Measurements from ENCODE around the gene FLOT1.
"Not testable (repeated sequence)": the region's sequence is repeated elsewhere in the genome, so short reads cannot be mapped to it uniquely, and the experiment has no call there.

The FLOT1 gene

DNA sequence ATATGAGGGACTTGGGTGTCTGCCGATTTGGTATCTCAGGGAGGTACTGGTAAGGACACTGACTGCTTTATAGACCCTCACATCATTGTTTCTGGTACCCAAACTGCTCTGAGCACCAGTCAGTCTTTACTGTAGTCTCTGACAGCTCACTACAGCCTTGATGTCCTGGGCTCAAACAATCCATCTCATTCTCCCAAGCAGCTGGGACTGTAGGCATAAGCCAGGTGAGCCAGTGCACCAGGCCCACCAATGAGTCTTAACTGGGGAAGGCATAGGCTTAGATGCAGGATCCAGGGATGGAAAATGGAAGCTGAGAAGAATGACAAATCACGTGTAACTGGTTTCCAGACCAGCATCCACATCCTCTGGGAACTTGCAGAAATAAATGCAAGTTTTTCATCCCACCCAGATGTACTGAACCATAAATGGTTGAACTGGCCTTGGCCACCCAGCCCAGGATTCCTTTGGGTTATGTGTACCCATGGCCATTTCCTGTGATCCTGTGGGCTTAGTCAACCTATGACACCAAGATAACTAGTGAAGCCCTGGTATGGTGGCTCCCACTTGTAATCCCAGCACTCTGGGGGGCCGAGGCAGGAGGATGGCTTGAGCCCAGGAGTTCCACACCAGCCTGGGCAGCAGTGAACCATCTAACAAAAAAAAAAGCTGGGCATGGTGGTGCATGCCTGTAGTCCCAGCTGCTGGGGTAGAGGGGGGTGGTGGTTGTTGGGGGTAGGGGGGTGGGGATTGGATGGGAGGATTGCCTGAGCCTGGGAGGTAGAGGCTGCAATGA, 16.6 kb downstream of the FLOT1 start:
- Histone ChIP-seq H3K9ac (no peak overlapping the region), H3K27me3 (ENCODE audit: insufficient read depth, low read depth) (no peaks in the 10 kb centered on the region), H3K4me1 (ENCODE audit: low read depth, poor library complexity, severe bottlenecking) (peaks cover 31% of the 10 kb centered on the region), H3K36me3 (ENCODE audit: insufficient read depth) (peaks cover 23% of the 10 kb centered on the region; the same call in 1 of the 2 replicates), H3K27ac (0 out of 2 replicates have a peak overlapping the region, but pooled peaks have one; percentile 11), H3K4me3 (IDR thresholded peaks at IDR 0.05; ENCODE audit: insufficient read depth, low read depth, low read length) (no peak overlapping the region), H2AFZ (ENCODE audit: low read depth) (no peak overlapping the region), H4K20me1 (ENCODE audit: insufficient read depth) (peaks cover 36% of the 10 kb centered on the region), H3K4me2 (no peak overlapping the region), H3K79me2 (ENCODE audit: insufficient read depth, low read depth) (peaks cover 37% of the 10 kb centered on the region)
- TF ChIP-seq, protein P1, sequence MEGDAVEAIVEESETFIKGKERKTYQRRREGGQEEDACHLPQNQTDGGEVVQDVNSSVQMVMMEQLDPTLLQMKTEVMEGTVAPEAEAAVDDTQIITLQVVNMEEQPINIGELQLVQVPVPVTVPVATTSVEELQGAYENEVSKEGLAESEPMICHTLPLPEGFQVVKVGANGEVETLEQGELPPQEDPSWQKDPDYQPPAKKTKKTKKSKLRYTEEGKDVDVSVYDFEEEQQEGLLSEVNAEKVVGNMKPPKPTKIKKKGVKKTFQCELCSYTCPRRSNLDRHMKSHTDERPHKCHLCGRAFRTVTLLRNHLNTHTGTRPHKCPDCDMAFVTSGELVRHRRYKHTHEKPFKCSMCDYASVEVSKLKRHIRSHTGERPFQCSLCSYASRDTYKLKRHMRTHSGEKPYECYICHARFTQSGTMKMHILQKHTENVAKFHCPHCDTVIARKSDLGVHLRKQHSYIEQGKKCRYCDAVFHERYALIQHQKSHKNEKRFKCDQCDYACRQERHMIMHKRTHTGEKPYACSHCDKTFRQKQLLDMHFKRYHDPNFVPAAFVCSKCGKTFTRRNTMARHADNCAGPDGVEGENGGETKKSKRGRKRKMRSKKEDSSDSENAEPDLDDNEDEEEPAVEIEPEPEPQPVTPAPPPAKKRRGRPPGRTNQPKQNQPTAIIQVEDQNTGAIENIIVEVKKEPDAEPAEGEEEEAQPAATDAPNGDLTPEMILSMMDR (conservative IDR thresholded peaks at IDR 0.05; ENCODE audit: low read depth, low read length), result no peak

DNA sequence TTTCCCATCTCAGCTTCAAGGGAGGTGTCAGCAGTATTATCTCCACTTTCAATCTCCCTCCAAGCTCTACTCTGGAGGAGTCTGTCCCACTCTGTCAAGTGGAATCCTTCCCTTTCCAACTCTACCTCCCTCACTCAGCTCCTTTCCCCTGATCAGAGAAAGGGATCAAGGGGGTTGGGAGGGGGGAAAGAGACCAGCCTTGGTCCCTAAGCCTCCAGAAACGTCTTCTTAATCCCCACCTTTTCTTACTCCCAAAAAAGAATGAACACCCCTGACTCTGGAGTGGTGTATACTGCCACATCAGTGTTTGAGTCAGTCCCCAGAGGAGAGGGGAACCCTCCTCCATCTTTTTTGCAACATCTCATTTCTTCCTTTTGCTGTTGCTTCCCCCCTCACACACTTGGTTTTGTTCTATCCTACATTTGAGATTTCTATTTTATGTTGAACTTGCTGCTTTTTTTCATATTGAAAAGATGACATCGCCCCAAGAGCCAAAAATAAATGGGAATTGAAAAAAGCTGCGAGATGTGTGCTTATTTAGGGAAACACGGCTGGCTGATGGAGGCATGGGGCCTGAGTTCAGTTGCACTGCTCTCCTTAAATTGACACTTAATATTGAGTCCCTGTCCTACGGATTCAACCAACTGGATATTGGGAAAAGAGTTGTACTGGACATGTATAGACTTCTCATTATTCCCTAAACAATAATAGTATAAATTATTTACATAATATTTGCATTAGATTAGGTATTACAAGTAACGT, 17.4 kb downstream of the FLOT1 start:
- Histone ChIP-seq H3K4me1 (ENCODE audit: low read depth, poor library complexity, severe bottlenecking) (peaks cover 30% of the 10 kb centered on the region), H3K36me3 (ENCODE audit: insufficient read depth) (peaks cover 23% of the 10 kb centered on the region; the same call in 1 of the 2 replicates), H3K4me3 (IDR thresholded peaks at IDR 0.05; ENCODE audit: insufficient read depth, low read depth, low read length) (no peak overlapping the region), H2AFZ (ENCODE audit: low read depth) (no peak overlapping the region), H3K9ac (no peak overlapping the region), H3K4me2 (no peak overlapping the region), H3K27me3 (ENCODE audit: insufficient read depth, low read depth) (no peaks in the 10 kb centered on the region), H3K27ac (peak overlapping the region; percentile 35; the same call in 1 of the 2 replicates), H3K79me2 (ENCODE audit: insufficient read depth, low read depth) (peaks cover 45% of the 10 kb centered on the region), H4K20me1 (ENCODE audit: insufficient read depth) (peaks cover 36% of the 10 kb centered on the region)
- TF ChIP-seq, protein P1 (conservative IDR thresholded peaks at IDR 0.05; ENCODE audit: low read depth, low read length), result no peak

DNA sequence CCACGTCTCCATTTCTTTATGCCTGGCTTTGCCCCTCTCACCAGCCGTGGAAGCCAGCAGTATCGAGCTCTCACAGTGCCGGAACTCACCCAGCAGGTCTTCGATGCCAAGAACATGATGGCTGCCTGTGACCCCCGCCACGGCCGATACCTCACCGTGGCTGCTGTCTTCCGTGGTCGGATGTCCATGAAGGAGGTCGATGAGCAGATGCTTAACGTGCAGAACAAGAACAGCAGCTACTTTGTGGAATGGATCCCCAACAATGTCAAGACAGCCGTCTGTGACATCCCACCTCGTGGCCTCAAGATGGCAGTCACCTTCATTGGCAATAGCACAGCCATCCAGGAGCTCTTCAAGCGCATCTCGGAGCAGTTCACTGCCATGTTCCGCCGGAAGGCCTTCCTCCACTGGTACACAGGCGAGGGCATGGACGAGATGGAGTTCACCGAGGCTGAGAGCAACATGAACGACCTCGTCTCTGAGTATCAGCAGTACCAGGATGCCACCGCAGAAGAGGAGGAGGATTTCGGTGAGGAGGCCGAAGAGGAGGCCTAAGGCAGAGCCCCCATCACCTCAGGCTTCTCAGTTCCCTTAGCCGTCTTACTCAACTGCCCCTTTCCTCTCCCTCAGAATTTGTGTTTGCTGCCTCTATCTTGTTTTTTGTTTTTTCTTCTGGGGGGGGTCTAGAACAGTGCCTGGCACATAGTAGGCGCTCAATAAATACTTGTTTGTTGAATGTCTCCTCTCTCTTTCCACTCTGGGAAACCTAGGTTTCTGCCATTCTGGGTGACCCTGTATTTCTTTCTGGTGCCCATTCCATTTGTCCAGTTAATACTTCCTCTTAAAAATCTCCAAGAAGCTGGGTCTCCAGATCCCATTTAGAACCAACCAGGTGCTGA, 18.4 kb downstream of the FLOT1 start:
- not testable (repeated sequence) for H3K4me3 ChIP-seq (IDR thresholded peaks at IDR 0.05; ENCODE audit: insufficient read depth, low read depth, low read length); H3K4me2 ChIP-seq; H3K27me3 ChIP-seq (ENCODE audit: insufficient read depth, low read depth); H2AFZ ChIP-seq (ENCODE audit: low read depth); H3K9ac ChIP-seq
- H4K20me1 ChIP-seq (ENCODE audit: insufficient read depth), result peaks cover 36% of the 10 kb centered on the region
- H3K27ac ChIP-seq, result peak overlapping the region; percentile 35; the same call in 1 of the 2 replicates
- peaks cover 45% of the 10 kb centered on the region for H3K79me2 ChIP-seq (ENCODE audit: insufficient read depth, low read depth)
- peaks cover 23% of the 10 kb centered on the region; the same call in 1 of the 2 replicates for H3K36me3 ChIP-seq (ENCODE audit: insufficient read depth)
- H3K4me1 ChIP-seq (ENCODE audit: low read depth, poor library complexity, severe bottlenecking), result peaks cover 36% of the 10 kb centered on the region

DNA sequence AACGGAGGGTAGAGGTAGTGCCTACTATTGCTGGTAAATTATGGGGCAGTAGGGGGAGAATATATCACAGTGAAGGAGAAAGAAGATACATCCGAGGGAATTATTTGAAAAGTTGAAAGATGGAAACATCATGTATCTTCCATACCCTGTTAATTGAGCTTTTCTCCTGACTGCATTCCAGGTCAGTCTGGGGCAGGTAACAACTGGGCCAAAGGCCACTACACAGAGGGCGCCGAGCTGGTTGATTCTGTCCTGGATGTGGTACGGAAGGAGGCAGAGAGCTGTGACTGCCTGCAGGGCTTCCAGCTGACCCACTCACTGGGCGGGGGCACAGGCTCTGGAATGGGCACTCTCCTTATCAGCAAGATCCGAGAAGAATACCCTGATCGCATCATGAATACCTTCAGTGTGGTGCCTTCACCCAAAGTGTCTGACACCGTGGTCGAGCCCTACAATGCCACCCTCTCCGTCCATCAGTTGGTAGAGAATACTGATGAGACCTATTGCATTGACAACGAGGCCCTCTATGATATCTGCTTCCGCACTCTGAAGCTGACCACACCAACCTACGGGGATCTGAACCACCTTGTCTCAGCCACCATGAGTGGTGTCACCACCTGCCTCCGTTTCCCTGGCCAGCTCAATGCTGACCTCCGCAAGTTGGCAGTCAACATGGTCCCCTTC, 19.2 kb downstream of the FLOT1 start:
- not testable (repeated sequence) for H3K9ac ChIP-seq; H3K4me3 ChIP-seq (IDR thresholded peaks at IDR 0.05; ENCODE audit: insufficient read depth, low read depth, low read length); H2AFZ ChIP-seq (ENCODE audit: low read depth); H3K27me3 ChIP-seq (ENCODE audit: insufficient read depth, low read depth)
- Histone ChIP-seq H3K4me2 (peak overlapping the region; percentile 81), H3K36me3 (ENCODE audit: insufficient read depth) (peaks cover 23% of the 10 kb centered on the region; the same call in 1 of the 2 replicates), H3K27ac (peak overlapping the region; percentile 73), H4K20me1 (ENCODE audit: insufficient read depth) (peaks cover 36% of the 10 kb centered on the region), H3K79me2 (ENCODE audit: insufficient read depth, low read depth) (peaks cover 46% of the 10 kb centered on the region), H3K4me1 (ENCODE audit: low read depth, poor library complexity, severe bottlenecking) (peaks cover 43% of the 10 kb centered on the region)

Measured in KMS-11 (cell line).